ENCODE results near the gene SOX9.

SOX9 gene

GRCh38 chr17:72121164-72122009 is 567 bp downstream of the SOX9 start:
- H3K4me3 ChIP-seq (replicated peaks in 1 of 2; ENCODE audit: low read depth in 2 of 2, low read length in 2 of 2) = peak overlapping the region; percentile 53 to 79
- peak; percentile 48 to 72 for DNase-seq (ENCODE audit: low read depth in 2 of 2)
- no peak for TF ChIP-seq CTCF (IDR thresholded peaks at IDR 0.05; ENCODE audit: low read depth, low read length)

GRCh38 chr17:72122010-72122764 is 1.4 kb downstream of the SOX9 start:
- no peak for TF ChIP-seq CTCF (IDR thresholded peaks at IDR 0.05; ENCODE audit: low read depth, low read length)
- peak overlapping the region; percentile 53 to 79 for H3K4me3 ChIP-seq (replicated peaks in 1 of 2; ENCODE audit: low read depth in 2 of 2, low read length in 2 of 2)
- peak in 1 of 2 donors; percentile 57 for DNase-seq (ENCODE audit: low read depth in 2 of 2)

DNA sequence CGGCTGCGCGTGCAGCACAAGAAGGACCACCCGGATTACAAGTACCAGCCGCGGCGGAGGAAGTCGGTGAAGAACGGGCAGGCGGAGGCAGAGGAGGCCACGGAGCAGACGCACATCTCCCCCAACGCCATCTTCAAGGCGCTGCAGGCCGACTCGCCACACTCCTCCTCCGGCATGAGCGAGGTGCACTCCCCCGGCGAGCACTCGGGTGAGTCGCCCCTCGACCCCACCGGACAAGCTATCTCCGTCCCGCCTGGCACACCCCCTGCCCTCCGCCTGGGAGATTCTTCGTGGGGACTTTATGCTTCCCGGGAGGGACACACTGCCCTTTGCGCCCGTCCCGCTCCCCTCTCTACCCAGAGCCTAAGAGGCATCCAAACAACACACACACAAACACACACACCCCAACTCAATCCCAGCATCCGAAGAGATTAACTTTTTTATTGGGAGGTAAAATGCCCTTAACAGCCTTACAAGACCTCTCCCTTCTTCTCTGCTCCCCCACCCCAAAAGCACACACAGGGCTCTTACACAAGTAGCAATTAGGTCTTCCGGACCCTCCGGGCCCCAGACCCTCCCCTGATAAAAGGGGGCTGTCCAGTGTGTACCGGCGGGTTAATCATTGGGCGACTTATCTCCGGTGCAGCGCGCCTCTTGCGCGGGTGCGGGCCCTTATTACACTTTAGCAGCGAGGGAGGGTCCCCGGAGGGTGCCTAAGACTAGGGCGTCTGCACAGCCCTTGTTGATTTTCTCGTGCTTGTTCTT is 2.1 kb downstream of the SOX9 start:
- peak; percentile 43 to 74 for DNase-seq (ENCODE audit: low read depth in 2 of 2)
- TF ChIP-seq CTCF (IDR thresholded peaks at IDR 0.05; ENCODE audit: low read depth, low read length) = no peak

GRCh38 chr17:72123530-72124437 is 3.0 kb downstream of the SOX9 start:
- TF ChIP-seq CTCF (IDR thresholded peaks at IDR 0.05; ENCODE audit: low read depth, low read length) = no peak
- H3K4me3 ChIP-seq (replicated peaks in 1 of 2; ENCODE audit: low read depth in 2 of 2, low read length in 2 of 2) = peak overlapping the region in 1 of 2 donors; percentile 79
- peak in 1 of 2 donors; percentile 41 for DNase-seq (ENCODE audit: low read depth in 2 of 2)

More for the DNA sequence above, 2.1 kb downstream of the SOX9 start:
- H3K4me3 ChIP-seq (replicated peaks in 1 of 2; ENCODE audit: low read depth in 2 of 2, low read length in 2 of 2) = peak overlapping the region; percentile 53 to 79

GRCh38 chr17:72124438-72124775 is 3.6 kb downstream of the SOX9 start:
- DNase-seq (ENCODE audit: low read depth in 2 of 2) = no peak
- no peak for TF ChIP-seq CTCF (IDR thresholded peaks at IDR 0.05; ENCODE audit: low read depth, low read length)
- peak overlapping the region in 1 of 2 donors; percentile 36 for H3K4me3 ChIP-seq (replicated peaks in 1 of 2; ENCODE audit: low read depth in 2 of 2, low read length in 2 of 2)

GRCh38 chr17:72125226-72125651 is 4.4 kb downstream of the SOX9 start:
- peak in 1 of 2 donors; percentile 36 for DNase-seq (ENCODE audit: low read depth in 2 of 2)
- no peak for TF ChIP-seq CTCF (IDR thresholded peaks at IDR 0.05; ENCODE audit: low read depth, low read length)
- no peak overlapping the region for H3K4me3 ChIP-seq (replicated peaks in 1 of 2; ENCODE audit: low read depth in 2 of 2, low read length in 2 of 2)

All from cardiac fibroblast (primary cell).